ENCODE data around the gene GNB1.

GRCh38 chr1:1873186-1873585 lies 17.7 kb downstream of the GNB1 start:
- TF ChIP-seq ELF4 (IDR thresholded peaks at IDR 0.05) (no peak), ARNT (IDR thresholded peaks at IDR 0.05) (no peak)
